GM21515 (cell line): ENCODE measurements around the gene CASP9.

Experiments used
- ATAC-seq: cut with Tn5 transposase; IDR thresholded peaks from one replicate; pipeline ENCODE4 v1.9.1; 2021; ENCODE audit not compliant: unreplicated experiment

CASP9 gene

DNA sequence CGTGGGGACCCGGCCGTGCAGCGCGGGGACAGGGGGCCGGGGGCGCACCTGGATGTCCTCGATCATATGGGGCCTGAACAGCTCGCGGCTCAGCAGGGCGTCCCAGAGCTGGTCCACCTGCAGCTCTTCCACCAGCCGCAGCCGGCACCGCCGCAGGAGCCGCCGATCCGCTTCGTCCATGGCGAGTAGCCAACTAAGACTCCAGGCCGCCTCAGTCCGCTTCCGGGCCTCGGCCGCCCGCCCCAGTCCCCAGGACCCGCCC, at the start of gene CASP9:
CASP9 (minus strand) TSS at position 195 of the 262 bp plus-strand sequence; CDS start at position 180, 15 bp downstream.
- ATAC-seq = no peak

DNA sequence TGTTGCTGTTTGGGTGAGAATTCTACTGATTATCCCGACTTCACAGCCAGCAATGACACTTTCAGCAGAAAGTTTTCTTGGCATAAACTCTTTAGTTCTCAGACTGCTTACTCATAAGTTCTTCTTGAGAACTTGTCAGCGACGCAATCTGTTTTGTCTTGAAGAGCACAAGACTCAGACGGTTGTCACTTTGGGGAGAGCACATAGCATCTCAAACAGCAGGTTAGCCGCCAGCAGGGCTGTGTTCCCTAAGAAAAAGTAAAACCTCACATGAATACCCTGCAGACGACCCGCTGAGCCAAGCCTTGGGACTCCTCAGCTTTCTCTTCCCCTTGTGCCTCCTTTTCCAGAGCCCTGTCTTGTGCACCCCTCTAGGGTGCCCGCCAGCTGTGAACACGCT, 49.5 kb upstream of the CASP9 start:
- ATAC-seq = no peak

DNA sequence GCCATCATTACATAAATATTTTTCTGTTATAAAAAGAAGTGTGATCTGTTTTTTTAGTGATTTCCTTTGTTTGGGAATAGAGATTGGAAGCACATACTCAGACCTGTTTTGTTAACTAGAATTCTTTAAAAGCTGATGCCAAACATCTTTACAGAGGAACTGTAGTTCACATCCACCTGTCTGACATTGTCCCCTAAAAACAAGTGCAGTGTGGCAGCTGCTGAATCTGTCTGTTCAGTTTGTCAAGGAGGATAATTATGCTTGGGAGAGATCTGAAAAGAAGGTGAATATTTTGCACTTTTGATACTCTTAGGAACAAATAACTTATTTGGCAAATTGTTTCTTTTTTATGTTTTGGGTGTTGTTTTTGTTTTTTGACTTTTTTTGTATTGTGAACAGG, 47.3 kb upstream of the CASP9 start:
- ATAC-seq = no peak

DNA sequence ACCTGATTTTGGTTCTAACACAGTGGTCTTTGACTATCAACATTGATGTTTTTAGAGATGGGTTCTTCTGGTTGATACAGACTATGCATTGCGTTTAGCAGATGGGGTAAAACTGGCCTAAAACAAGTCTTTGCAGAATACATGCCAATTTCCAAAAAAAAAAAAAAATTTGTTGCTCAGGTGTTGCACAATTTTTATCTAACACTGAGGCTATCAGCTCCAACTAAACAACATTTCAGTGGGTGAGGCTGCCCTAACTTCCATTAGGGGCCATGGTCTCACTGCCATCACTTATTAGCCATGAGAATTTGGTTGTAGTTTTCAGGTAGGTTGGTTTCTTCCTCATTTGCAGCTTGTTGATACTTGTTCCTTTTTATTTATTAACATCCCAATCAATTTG, 46.8 kb upstream of the CASP9 start:
- no peak for ATAC-seq

DNA sequence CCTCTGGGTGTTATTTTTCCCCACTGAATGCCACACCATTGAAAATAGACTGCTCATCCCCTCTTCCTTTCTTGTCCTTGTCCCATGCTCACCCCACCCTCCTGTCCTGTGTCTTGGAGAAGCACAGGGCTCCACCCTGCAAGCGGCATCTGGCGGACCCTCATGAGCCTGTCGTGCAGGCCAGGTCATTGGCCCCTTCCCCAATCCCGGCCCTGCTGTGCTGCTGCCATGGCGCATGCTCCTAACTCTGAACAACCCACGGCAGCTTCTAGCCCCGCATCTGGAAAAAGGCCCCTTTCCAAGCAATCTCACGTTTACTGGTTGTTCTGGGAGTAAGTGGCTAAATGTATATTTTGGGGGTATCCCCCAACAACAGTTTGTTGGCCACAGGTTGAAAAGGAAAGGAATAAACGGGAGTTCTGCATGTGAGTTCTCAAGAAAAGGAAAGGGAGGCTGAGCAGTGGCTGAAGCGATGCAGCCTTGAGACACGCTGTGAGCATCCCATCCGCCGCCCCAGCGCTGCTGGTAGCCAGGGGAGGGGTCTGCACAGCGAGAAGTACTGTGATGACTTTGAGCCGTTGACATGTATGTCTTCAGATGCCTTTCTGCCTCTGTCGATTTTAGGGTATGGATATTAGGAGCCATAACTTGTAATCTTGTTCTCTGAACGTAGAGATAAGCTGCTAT, 44.5 kb upstream of the CASP9 start:
- ATAC-seq = no peak

DNA sequence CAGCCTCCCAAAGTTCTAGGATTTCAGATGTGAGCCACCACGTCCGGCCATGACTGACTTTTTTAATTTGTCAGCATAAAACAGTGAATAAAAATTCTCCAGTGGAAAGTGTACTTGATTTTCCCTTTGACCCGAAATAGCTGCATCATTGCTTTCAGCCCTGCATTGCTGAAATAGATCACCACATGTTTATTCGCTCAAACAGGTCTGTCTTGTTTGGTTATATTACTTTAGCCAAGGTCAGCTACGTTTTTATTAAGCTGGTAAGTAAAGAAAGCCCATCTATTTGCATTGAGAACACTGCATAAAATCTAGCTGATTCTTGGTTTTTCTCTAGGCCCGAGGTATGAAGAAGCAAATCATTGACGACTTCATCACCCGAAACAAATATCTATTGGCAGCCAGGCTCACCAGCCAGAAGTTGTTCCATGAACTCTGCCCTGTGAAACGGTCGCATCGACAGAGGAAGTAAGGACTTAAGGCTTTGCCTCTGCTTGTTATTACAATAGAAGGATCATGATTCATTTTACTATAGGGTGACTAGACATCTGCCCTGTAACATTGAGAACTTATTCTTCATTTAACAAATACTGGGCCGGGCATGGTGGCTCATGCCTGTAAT, 35.3 kb upstream of the CASP9 start:
- ATAC-seq = no peak

DNA sequence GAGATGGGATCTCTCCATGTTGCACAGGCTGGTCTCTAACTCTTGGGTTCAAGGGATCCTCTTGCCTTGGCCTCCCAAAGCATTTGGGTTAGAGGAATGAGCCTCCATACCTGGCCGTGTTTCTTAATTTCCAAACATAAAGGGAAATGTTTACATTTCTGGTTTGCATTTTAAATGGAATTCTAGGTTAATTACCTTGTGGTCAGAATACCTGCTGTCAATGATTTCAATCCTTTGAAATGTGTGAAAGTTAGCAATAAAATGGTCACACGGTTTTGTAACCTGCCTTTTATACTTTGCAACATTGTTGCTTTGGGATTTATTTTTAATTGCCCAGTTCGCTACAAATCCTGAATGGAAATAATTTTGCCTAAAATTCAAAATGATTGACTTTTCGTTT, 34.5 kb upstream of the CASP9 start:
- ATAC-seq = no peak

DNA sequence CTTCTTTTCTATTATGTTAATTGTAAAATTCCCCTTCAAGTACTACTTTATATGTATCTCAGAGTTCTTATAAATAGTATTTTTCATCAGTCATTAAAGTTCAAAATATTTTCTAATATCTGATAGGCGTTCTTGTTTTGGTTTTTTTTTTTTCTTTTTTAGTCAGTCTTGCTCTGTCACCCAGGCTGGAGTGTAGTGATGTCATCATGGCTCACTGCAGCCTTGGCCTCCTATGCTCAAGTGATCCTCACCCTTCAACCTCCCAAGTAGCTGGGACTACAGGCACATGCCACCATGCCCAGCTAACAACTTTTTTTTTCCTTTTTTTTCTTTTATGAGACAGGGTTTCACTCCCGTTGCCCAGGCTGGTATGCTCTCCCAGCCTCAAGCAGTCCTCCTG, 33.6 kb upstream of the CASP9 start:
- no peak for ATAC-seq

DNA sequence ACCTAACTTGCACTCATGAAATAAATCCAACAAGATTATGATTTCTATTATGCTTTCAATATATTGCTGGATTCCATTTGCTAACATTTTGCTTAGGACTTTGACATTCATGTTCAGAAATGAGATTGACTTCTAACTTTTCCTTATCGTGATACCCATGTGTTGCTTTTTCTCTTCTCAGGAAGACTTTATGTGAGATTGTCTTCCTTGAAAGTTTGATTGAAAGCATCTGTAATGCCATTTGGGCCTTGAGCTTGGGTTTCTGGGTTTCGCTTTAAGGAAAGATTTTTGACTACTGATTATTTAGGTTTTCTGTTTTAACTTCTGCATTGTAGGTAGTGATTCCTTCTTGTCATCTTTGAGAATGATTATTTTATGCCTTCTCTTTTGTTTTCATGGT, 33.0 kb upstream of the CASP9 start:
- no peak for ATAC-seq

DNA sequence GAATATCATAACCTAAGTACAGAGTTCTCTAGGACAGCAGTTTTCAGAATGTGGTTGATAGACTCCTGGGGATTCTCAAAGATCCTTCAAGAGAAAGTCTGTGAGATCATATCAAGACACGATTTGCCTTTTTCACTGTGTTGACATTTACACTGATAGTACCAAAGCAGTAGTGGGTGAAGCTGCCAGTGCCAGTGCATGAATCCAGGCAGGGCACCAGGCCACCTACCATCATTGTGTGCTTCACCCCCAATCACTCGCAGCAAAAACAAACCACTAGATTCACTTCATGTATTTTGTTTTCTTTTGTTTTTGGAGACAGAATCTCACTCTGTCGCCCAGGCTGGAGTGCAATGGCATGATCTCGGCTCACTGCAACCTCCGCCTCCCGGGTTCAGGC, 26.6 kb upstream of the CASP9 start:
- ATAC-seq = no peak

DNA sequence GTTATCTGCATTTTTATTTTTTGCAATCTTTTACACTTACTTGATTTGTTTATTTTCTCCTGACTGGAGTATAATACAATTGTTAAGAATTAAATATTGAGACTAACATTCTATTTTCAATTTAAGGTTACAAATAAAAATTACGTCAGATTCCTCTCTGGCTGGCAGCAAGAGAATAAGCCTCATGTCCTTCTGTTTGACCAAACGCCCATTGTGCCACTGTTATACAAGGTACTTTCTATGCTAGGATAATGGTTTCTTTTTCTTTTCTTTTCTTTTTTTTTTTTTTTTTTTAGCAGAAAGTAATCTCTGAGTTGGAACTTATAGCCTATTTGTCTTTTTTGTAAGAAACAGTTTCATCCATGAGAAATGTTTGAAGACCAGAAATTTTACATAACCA, 22.6 kb upstream of the CASP9 start:
- ATAC-seq = no peak

DNA sequence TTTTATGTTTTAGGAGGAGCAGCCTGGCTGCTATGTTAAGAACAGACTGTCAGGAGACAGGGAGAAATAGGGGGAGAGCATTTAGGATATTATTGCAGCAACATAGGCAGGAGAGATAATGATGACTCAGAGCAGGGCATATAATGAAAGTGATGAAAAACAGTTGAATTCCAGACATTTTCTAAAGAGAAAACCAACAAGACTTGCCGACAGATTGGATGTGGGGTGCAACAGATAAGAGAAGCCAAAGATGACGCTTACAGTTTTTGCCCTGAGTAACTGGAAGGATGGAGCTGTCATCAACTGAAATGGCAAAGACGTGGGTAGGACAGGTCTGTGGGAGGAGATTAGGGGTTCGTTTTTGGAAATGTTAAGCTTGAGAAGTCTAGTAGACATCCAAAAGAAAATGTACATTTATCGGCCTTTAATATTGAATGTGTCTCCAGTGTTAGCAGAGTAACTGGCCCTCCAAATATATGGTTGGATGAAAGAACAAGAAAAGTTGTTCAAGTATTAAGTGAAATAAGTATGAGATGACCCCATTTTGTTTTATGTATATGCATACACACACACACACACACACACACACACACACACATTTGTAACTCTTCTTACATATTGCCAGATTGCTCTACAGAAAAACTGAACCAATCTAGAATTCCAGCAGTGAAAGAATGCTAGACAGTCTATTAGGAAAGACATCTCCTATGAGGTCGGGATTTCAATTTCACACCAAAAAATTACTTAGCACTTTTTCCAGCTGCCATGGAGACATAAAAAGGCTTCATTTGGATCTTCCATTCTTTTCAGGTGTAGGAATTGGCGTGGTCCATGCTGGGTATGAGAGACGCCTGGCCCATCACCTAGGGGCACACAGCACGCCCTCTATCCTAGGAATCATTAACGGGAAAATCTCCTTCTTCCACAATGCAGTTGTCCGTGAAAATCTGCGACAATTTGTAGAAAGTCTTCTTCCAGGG, 19.9 kb upstream of the CASP9 start:
- no peak for ATAC-seq

DNA sequence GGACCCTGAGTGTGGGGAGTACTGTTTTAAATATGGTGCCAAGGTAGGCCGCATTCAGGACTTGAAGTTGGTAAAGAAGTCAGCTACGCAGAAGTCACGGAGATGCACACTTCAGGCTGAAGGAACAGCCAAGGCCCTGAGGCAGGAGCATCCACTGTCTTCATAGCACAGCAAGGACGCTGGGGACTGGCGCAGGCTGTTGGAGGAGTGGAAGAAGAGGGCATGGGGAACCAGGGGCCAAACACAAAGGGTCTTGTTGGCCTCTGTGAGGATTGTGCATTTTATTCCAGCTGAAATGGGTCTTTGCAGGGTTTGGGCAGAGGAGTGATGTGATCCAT, 19.2 kb upstream of the CASP9 start:
- no peak for ATAC-seq

DNA sequence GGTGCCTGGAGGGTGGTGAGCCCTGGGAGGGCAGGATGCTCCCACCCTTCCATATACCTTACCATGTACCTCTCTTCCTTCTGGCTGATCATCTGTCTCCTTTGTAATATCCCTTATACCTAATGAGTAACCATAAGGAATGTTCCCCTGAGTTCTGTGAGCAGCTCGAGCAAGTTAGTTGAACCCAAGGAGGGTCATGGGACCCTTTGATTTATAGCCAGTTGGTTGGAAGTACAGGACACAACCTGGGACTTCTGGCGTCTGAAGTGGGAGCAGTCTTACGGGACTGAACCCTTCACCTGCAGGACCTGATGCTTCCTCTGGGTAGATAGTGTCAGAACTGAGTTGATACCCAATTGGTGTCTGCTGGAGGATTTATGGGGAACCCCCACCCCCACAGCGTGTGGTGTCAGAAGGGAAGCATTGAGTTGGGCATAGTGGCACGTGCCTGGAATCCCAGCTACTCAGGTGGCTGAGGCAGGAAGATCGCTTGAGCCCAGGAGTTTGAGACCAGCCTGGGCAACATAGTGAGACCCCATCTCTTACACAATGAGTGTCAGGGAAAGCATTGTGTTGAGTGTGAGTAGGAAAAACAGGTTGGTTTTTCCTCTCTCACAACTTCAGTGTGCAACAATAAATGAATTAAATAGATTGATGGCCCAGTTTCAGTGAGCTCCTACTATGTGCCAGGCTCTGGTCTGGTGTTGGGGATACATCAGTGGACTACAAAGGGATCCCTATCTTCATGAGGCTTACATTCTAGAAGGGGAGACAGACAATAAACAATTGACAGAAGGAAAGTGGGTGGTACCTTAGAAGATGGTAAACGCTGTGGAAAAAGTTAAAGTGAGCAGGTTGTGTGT, 18.6 kb upstream of the CASP9 start:
- no peak for ATAC-seq

DNA sequence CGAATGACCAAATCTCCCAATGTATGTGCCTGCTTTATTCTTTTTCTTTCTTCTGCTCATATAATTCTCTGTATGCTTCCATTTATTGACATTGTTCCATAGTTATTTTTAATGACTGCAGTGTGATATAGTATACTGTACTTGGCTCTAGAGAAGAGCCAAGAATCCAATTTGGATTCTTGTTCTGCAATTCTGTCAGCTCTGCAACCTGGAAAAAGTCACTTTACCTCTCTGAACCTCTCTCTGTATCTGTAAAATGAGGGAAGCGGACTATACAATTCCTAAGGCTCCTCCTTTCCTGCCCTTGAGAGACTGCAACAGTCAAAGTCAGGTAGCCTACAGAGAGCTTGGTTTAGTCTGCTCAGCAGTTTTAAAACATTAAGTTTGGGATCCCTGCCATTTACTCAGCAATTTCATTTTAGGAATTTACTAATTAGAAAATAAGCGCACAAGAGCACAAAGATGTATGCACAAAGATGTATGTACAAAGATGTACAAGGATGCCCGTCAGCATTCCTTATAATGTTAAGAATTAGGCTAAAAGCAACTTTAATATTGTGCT, 17.3 kb upstream of the CASP9 start:
- no peak for ATAC-seq

DNA sequence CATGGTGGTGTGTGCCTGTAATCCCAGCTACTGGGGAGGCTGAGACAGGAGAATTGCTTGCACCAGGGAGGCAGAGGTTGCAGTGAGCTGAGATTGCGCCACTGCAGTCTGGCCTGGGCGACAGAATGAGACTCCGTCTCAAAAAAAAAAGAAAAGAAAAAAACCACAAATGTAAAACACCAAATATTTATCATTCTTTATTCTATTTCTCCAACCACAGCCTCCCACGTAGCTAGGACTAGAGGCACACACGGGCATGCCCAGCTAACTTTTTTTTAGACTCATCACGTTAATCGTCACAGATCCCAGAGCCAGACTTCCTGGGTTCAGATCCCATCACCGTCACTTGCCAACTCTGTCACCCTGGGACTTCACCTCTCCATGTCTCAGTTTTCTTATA, 16.2 kb upstream of the CASP9 start:
- no peak for ATAC-seq

DNA sequence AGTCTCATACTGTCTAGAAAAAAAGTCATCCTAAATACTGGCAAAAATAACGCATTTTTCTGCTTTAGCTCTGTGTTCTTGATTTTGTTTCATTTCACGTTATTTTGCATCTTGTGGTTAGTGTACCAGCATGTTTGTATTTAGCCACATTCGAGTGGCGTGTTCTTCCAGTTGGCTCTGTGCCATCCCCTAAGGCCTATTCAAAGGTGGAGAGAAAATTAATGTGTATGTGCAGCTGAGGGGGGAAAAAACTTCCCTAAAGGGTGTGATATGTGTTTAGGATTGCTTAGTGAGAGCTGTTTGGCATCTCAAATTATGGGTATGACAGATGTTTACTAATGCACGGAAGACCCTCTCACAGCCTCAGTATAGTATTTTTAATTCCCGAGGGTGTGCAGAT, 14.8 kb upstream of the CASP9 start:
- no peak for ATAC-seq

DNA sequence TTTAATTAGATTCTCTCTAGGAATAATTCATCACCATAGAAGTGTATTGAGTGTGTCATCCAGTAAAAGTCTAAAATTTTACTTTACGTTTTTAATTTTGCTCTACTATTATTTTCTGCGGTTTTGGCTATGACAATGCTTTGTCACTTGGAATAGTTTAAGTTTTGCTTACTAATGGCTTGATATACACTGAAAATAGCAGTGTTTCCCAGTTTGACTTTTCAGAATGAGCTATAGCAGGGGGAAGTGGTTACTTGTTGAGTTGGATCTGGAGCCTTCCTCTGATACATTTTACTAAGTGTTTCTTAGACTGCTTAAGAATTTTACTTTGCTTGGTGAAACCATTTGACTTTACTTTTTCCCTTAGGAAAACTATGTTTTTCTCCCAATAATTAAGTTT, 7.7 kb upstream of the CASP9 start:
- ATAC-seq = no peak

DNA sequence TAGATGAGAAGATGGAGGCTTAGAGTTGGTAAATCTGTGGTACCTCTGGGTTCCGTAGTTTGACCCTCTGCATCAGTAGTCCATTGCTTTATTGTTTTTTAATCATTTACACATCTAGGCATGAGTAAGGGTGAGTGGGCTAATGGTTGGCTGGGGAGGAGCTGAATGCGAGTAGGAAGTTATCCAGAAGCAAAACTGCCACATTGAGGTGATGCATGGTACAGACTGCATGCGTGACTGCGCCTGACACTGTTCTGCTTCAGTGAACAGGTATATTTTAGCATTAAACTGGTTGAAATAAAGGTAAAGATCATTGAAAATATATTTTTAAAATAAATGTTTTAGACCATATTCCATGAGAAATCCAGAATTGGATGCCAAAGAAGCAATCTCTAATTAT, 7.0 kb upstream of the CASP9 start:
- ATAC-seq = no peak

DNA sequence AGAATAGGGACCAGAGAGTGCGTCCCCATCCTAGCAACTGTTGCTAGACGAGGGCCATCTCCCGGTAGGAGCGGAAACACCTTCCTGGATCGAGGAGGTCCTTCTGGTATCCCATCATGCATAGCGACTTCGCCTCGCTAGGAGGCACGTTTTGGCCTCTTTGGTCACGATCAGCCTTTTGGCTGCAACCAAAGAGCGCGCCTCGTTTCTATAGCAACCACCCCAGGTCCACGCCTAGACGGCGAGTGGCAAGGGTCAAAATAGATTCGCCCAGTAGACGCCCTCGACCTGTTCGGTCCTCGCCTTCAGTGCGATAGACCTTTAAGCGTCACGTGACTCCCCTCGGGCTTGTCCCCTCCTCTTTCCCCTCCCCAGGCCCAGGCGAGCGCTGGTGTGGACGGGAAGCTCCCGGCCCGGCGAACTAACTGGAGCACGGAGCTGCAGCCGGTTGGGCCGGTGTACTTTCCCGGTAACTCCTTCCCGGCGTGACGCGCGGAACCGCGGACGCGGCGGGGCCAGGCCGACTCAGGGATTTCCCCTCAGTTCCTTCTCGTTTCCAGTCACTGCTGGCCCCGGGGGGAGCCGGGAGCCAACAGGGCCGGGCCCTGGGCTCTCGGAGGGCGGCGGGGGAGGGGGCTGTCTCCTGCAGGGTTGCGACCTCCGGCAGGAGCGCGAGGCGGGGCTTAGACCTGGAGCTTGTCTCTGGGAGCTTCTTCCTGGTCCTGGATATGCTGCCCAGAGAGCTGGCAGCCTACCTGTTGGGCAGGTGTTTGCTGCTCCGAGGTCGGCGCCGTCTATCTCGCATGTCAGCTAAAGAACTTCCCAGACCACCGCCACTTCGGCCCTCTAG, 2.7 kb upstream of the CASP9 start, which contains the start of gene DNAJC16:
DNAJC16 (plus strand) TSS at position 359 of the 850 bp plus-strand sequence. CDS start 2,258 bp downstream, outside the sequence.
- ATAC-seq = peak; percentile 53
